ENCODE results near the gene GPATCH3. TPM values are rescaled to one million over a fixed set of nuclear protein-coding genes. Genes with fewer than 3 reads are reported as not detected.

GPATCH3 gene
- total RNA-seq, 4 donors from 2014 or later, result 5.4 to 13.6 (median 10.6) TPM

DNA sequence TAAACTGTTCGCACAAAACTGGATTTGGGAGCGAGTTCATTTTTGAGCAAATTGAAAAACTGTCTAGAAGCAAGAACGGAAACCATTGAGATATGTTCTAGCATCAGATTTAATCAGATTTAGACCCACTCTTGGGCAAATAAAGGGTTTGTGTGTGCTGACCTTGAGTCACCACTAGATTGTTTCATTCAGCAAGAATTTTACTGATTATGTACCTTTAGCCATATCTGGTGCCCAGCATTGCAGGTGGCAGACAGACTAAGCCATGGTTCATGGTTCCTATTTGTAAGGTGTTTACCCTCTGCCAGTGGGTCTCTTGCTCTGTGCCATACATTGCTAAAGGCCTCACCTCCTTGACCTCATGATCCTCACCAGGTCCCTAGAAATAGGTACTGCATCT lies 22.6 kb upstream of the GPATCH3 start:
- ATAC-seq (ENCODE audit: low FRiP score), result no peak
- no peak for DNase-seq (ENCODE audit: low spot score)
- TF ChIP-seq, protein P1, sequence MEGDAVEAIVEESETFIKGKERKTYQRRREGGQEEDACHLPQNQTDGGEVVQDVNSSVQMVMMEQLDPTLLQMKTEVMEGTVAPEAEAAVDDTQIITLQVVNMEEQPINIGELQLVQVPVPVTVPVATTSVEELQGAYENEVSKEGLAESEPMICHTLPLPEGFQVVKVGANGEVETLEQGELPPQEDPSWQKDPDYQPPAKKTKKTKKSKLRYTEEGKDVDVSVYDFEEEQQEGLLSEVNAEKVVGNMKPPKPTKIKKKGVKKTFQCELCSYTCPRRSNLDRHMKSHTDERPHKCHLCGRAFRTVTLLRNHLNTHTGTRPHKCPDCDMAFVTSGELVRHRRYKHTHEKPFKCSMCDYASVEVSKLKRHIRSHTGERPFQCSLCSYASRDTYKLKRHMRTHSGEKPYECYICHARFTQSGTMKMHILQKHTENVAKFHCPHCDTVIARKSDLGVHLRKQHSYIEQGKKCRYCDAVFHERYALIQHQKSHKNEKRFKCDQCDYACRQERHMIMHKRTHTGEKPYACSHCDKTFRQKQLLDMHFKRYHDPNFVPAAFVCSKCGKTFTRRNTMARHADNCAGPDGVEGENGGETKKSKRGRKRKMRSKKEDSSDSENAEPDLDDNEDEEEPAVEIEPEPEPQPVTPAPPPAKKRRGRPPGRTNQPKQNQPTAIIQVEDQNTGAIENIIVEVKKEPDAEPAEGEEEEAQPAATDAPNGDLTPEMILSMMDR (IDR thresholded peaks at IDR 0.05), result no peak

DNA sequence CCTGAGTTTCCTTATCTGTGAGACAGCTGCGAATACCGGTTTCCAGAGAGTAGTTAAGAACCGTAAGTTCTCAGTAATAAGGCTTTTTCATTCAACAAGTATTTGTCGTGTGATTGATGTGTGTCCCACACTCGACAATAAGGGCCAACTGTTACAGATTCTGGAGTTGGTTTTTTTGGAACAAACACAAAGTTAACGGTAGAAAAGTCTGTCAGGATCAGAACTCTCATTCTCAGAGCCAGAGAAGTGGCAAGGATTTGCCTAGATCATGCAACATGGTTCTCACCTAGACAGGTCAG lies 22.1 kb upstream of the GPATCH3 start:
- TF ChIP-seq, protein P1 (IDR thresholded peaks at IDR 0.05), result no peak
- ATAC-seq (ENCODE audit: low FRiP score) (no peak), DNase-seq (ENCODE audit: low spot score) (no peak)

DNA sequence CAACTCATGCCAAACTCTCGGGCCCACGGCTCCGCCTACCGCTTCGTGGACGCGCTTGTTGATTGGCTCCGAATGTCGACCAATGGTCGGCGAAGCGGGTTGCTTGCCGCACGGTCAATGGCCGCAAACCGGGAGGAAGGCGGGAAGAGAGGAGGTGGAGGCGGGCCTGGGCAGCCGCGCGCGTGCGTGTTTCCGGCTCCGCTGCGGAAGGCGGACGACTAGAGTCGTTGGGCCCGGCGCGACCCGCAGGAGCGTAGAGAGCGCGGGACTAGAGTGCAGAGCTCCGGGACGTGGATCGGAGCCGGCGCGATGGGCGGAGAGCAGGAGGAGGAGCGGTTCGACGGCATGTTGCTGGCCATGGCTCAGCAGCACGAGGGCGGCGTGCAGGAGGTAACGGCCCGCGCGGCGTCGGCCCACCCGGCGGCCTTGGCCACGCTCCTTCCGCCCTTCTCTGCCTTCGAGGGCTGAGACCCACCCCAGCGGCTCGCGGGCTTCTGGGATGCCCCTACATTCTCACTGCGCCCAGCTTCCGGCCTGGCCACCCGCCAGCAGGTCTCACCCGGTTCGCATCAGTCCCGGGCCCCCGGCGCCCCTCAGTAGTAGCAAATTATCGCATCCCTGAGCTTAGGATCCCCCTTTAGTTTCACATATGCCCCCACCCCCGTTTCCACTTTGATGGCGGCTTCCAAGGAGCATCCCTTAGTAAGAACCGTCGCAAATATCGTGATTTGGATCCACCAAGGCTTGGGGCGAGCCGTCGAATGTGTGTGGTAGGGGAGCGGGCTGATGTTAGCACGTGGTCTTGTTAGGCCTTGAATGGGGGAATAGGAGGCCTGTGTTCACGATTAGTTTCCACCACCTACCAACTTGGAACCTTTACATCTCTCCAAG lies 21.5 kb upstream of the GPATCH3 start, which contains the start of gene NUDC:
Gene NUDC (plus strand): TSS at position 204 of the 891 bp plus-strand sequence. CDS start 106 bp downstream, at position 310.
- ATAC-seq (ENCODE audit: low FRiP score) (peak; percentile 99), DNase-seq (ENCODE audit: low spot score) (peak; percentile 82)
- TF ChIP-seq, protein P1 (IDR thresholded peaks at IDR 0.05), result no peak

DNA sequence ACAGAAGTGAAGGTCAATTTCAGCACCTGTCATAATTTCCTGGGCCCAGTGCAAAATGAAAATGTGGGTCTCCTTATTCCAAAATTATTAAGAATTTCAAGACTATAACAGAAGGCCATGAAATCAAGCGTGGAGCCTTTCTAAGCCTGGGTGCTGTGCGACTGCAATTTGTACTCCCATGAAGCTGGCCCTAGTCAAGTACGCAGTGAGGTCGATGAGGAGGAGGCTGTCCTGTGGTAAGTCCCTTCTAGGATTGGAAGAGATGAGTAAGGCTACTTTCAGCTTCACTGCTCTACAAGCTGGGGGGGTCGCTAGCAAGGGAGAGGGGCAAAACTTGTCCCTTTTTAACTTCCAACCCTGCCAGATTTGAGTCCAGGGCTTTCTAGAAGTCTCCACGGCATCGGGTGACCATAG lies 20.9 kb upstream of the GPATCH3 start:
- DNase-seq (ENCODE audit: low spot score), result no peak
- TF ChIP-seq, protein P1 (IDR thresholded peaks at IDR 0.05), result no peak
- ATAC-seq (ENCODE audit: low FRiP score), result peak; percentile 59

DNA sequence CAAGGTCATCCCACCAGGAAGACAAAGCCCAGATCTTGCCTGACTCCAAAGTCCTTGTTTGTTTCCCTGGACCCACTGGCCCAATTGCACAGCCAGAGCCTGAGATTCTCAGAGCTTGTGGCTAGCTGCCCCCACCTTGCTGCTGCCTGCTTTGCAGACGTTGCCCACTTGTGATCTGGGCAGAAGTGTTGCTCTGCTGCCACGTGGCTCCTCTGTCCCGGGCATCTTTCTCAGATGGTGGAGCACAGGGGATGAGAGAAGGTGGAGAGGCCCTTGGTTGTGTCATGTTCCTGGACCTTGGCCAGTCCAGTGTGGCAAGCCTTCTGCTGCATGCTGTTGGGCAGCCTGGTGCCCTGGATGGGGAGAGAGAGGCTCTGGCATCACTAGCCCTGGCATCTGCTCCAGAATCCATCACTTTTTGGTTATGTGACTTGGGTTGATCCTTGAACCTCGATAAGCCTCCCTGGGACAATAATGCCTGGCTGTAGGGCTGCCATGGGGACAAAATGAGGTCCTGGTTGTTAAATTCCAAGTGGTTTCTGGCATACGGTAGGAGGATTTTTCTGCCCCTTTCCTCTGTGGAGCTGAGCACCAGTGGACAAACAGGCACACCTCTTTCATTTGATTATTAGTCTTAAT lies 15.1 kb upstream of the GPATCH3 start:
- ATAC-seq (ENCODE audit: low FRiP score) (no peak), DNase-seq (ENCODE audit: low spot score) (no peak)
- TF ChIP-seq, protein P1 (IDR thresholded peaks at IDR 0.05), result no peak

DNA sequence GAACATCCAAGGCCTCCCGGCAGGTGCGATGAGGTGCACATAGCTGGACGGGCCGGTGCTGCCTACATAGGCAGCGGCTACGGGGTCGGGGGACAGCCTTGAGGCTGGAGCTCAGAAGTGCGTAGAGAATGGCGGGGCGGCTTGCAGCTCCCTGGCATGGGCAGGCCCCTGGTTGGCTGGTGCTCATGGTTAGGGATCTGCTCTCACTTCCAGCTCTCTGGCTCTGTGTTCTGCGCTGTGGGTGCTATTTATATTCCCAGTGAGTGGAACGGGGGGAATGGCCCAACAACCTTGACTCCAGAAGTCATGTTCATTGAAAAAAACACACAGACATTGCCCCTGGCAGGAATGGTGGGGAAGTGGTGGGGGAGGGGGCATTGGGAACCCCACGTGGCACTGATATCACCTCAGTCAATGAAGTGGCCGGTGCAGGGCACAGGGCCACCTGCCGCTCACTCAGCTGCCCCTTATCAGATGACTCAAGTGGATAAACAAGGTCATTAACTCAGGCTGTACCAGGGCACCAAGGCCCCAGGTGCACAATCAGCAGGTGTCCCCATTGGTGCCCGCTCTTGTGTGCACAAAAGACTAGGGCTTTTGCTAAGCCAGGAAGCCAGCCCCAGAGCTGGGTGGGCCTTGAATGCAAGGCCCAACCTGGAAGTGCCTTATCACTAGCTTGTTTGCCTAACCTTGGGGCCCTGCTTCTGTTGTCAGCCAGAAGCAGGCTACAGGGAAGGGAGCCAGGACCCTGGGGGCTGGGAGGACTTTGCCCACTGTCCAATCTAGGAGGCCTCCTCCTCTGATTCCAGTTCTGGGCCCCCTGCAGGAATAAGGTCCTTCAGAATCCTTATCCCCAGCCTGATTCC lies 13.7 kb upstream of the GPATCH3 start, which contains the start of gene NR0B2:
Gene NR0B2 (minus strand): TSS at position 222 of the 866 bp plus-strand sequence. CDS start 35 bp downstream, at position 187.
- TF ChIP-seq, protein P1 (IDR thresholded peaks at IDR 0.05), result no peak
- no peak for ATAC-seq (ENCODE audit: low FRiP score)
- no peak for DNase-seq (ENCODE audit: low spot score)
